OCI-M1 (cell line): Measurements from ENCODE around the gene AGPAT2.

ENCODE experiments used
- DNase-seq: peaks from one replicate; lab custom pipeline; 2025; lab: John Stamatoyannopoulos, UW

Gene AGPAT2

DNA sequence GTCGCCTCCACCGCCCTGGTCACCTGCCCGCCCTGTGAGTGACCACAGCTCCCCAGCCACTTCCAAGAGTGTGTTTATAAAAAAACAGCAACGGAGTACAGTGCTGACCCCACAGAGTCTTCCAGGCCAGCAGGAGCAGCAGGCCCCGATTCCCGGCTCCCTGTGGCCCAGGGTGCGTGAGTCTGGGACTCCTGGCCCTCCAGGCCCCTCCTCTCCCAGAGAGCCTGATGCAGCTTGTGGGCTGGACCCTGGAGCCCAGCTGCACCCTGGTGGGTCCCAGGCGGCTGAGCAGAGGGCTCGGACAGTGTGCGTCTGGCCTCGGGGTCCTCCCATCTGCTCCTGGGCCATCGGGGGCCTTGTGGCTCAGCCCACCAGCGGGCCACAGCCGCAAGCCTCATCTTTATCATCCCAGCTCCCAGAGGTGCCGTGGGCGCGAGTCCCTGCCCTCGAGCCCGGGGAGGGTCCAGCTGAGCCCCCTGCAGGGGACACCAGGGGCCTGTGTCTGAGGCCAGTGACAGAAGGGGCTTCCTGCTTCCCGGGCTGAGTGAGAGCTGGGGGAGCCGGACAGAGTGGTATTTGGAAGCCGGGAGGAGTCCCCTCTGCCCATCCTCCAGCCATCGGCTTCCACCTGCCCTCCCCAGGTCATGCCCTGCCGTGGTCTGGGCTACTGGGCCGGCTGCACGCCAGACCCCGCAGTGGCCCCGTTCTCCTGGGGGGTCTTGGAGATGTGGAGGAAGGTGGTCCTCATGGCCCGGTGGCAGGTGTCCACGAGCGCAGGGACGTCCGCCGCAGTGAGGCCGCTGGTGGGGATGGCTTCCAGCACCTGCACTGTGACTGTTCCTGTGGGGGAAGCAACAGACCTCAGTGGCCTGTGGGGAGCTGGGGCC lies 13.9 kb downstream of the AGPAT2 start:
- no peak for DNase-seq

DNA sequence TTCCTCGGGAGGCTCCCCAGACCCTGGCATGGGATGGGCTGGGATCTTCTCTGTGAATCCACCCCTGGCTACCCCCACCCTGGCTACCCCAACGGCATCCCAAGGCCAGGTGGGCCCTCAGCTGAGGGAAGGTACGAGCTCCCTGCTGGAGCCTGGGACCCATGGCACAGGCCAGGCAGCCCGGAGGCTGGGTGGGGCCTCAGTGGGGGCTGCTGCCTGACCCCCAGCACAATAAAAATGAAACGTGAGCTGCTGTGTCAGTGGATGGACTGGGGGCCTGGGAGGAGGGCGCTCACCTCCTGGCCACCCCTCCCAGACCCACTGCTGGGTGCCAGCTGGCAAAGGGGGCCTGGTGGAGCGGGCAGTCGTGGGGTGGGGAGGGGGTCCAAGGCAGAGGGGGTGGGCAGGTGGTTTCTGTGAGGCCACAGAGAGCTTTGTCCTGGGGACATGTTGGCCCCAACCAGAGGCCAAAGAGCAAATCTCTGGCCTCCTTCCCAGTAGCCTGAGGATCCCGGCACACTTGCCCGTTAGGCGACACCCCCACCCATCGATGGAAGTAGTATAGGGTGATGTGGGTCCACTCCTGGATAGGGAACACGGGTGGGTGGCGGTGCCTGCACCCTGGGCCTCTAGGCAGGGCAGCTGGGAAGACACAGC lies 14.7 kb downstream of the AGPAT2 start:
- DNase-seq: no peak

DNA sequence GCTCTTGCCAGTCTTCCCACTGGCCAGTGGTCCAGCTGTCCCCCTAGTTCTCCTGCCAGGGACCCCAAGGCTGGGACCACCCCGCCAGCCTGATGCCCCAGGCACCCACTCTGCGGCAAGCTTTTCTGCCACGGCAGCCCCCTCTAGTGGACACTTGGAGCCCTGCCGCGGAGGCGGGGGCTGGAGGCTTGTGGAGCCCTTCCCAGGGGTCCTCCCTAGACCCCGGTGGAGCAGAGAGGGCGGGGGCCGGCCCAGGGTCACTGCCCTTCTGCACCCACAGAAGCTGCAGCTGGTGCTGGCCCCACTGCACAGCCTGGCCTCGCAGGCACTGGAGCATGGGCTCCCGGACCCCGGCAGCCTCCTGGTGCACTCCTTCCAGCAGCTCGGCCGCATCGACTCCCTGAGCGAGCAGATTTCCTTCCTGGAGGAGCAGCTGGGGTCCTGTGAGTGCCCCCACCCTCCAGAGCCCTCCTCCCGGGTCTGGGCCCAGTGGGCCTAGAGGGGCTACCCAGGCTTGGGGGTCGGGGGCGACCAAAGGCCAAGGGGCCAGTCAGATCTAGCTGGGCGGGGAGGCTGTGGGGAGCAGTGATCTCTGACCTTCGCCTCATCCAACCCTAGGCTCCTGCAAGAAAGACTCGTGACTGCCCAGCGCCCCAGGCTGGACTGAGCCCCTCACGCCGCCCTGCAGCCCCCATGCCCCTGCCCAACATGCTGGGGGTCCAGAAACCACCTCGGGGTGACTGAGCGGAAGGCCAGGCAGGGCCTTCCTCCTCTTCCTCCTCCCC lies 15.4 kb downstream of the AGPAT2 start:
- peak; percentile 46 for DNase-seq

DNA sequence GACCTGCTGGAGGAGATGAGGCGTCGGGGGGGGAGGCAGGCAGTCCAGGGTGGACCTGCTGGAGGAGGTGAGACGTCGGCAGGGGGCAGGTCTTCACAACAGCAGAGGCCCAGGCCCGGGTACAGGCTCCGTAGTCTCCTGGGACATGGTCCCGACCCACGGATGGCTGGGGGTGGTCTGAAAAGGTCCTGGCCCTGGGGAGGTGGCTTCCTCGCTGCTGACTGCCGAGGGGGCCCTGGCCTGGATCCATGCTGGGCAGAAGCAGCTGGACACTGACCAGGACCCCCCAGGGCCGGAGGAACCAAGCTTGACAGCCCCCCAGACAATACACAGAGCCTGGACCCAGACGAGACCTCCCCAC lies 16.0 kb downstream of the AGPAT2 start:
- DNase-seq: no peak

DNA sequence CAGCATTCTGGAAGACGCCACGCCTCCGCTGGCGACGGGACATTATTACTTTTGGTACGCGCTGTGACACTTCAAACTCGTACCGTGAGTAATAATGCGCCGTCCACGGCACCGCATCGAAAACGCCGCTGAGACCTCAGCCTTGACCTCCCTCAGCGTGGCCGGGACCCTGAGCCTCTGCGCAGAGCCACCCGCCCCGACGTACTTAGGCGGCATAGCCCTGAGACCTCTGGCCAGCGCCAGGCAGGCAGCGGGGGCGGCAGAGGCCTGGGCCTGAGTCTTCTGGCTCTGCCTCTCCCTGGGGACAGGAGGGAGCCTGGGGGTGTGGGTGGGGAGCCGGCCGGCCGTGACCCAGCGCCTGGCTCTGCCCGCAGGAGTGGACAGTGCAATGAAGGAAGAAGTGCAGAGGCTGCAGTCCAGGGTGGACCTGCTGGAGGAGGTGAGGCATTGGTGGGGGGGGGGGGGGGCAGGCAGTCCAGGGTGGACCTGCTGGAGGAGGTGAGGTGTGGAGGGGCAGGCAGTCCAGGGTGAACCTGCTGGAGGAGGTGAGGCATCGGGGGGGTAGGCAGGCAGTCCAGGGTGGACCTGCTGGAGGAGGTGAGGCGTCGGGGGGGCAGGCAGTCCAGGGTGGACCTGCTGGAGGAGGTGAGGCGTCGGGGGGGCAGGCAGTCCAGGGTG lies 16.5 kb downstream of the AGPAT2 start:
- DNase-seq: no peak

DNA sequence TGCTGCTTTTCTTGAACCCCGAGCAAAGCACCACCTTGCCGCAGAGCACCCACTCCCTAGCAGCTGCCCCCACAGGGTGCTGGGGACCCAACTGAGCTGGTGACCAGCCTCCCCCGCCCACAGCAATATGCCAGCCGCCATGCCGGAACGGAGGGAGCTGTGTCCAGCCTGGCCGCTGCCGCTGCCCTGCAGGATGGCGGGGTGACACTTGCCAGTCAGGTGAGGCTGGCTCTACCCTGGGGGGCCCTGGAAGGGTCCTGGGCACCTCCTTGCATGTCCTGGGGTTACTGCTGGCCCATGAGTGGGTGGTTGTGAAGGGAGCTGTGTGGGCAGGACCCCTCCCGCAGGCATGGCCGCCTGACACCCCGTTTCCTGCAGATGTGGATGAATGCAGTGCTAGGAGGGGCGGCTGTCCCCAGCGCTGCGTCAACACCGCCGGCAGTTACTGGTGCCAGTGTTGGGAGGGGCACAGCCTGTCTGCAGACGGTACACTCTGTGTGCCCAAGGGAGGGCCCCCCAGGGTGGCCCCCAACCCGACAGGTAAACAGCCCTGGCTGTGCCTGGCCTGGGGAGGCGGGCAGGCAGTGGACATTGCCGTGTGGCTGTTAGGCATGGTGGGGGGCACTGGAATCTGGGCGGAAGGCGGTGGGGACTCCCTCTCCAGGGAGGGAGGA lies 17.3 kb downstream of the AGPAT2 start:
- DNase-seq: no peak

DNA sequence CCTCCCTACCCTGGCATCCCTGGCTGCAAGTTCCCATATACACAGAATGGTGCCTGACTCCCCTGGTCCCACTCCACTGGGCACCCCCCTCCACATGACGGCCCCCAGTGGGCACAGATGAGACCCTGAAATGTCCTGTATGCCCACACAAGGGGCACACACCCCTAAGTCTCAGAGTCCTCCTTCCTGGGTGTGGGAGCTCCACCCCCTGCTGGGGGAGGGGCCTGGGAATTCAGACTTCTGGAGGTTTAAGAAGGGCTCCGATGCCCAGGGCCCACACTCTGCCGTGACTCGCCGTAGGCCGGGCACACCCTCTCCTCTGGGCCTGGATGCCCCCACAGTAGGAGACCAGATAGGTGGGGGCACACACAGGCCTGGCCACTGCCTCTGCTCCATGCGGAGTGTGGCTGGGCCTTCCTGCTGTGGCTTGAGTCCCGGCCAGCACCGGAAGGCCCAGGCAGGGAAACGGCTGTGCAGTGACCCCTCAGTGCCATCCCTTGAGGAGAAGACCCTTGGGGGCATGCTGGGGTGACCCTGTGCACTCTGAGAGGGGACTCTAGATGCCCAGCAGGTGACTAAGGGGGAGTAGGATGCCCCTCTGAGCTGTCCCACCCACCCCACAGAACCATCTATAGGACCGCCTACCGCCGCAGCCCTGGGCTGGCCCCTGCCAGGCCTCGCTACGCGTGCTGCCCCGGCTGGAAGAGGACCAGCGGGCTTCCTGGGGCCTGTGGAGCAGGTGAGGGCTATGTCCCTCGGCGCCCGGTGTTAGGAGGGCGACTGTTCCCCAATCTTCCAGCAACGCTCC lies 18.1 kb downstream of the AGPAT2 start:
- no peak for DNase-seq

DNA sequence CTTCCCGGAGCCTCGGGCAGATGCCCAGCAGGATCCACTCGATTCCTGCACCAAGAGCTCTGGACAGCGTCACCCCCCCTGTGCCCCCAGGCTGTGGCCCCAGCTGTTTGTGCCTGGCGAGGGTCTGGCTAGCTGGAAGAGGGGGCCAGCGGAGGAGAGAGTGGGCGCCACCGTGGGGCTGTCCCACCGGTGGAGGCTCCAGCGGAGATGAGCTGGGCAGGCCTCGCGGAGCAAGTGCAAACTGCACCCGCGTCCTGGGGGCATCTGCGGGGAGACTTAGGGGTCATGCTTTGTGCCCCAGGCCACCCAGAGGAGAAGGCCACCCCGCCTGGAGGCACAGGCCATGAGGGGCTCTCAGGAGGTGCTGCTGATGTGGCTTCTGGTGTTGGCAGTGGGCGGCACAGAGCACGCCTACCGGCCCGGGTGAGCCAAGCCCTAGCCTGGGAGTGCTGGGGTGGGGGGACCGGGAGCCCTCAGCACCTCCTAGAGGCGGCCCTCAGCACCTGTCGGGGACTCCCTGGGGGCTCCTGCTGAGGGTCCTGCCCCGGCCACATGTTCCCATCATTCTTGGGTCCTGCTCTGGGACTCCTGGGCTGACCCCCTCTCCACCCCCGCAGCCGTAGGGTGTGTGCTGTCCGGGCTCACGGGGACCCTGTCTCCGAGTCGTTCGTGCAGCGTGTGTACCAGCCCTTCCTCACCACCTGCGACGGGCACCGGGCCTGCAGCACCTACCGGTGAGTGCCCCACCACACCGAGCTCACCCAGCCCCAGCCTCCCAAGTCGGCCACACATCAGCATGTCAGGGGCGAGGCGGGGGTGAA lies 19.1 kb downstream of the AGPAT2 start:
- no peak for DNase-seq

DNA sequence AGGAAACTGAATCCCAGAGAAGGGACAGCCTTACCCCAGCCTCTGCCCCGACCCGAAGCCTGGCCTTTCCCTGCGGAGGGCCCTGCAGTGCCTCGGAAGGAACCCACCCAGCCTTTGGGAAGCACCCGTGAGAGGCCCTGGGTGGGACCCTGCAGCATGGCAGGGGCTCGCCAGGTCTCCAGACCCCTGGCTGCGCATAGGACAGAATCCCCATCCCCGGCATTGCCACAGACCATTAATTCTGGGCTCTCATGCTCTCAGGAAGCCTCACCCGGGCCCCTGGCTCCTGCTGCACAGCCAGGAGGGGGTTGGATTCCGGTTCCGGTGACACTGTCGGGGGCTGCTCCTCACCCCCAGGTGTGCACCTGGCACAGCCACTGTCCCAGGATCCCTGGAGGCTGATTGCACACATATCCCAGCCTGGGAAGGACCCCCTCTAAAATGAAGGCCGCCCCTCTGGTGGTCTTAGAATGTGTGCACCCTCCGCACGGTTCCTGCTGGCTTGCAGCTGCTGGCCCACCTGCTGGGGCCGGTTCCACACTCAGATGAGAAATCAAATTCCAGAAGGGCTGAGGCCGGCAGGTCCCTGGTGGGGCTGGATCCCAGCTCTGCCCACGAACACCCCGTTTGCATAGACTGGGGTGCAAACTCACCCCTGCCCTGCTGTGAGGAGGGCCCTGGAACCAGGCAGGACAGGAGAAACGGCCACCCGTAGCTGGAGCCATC lies 19.9 kb downstream of the AGPAT2 start:
- DNase-seq: no peak

DNA sequence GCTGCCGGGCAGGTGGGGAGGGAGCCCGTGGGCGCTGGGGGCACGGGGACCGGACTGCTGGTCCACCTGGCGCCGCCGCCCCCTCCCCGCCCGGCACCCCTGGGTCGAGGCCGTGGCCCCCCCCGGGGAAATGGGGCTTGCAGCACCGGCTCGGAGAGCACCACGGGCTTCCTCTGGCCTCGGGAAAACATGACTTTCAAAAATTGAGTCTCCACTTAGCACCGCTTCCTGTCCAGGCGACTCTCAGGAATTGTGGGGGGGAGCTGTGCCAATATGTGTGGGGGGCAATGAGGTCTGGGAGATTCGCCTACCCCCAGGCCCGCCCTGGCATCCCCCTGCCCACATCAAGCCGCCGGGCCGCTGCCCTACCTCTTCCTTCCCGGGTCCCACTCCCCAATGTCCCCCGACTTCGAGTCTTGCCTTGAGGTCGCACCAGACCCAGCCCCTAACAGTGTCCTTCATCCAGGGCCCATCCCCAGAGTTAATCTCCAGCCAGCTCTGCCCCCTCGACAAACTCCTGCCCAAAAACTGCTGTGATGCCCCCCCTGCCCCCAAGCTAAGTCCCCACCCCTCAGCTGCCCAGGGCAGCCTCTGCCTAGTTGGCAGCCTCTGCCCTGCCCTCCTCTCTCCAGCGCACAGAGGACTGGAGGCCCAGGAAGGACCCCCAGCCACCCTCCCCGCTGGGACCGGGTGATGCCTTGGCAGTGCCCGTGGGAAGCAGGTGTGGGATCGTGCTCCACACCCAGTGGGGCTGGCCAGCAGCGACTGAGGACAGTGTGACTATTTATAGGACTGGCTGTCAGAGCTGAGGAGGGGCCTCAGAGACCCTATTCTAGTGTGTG lies 20.7 kb downstream of the AGPAT2 start:
- DNase-seq: no peak

DNA sequence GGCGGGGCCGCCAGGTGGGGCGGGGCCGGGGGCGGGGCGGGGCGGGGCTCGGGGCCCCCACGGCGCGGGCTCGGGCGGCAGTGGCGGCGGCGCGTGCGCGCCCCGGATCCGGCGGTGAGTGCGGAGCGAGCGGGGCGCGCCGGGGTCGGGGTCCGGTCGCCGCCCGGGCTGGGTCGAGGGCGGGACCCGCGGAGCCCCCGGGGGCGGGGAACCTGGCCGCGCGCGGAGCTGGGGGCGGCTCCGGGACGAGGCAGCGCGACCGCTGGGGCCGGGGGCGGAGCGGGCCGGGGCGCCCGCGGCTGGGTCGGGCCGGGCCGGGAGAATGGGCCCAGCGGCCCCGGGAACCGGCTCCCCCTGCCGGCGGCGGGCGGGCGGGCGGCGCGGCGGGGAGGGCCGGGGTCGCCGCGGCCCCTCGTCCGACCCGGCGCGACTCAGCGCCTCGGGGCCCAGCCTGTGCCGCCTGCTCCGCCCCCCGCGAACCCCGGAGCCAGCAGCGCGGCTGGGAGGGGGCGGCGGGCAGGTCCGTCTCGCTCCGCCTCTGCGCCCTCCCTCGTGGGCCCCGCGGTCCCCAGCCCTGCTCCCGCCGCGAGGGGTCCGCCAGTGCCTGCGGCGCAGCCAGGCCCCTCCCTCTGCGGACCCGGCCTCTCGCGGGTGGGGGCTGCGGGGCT lies 21.4 kb downstream of the AGPAT2 start:
- no peak for DNase-seq

DNA sequence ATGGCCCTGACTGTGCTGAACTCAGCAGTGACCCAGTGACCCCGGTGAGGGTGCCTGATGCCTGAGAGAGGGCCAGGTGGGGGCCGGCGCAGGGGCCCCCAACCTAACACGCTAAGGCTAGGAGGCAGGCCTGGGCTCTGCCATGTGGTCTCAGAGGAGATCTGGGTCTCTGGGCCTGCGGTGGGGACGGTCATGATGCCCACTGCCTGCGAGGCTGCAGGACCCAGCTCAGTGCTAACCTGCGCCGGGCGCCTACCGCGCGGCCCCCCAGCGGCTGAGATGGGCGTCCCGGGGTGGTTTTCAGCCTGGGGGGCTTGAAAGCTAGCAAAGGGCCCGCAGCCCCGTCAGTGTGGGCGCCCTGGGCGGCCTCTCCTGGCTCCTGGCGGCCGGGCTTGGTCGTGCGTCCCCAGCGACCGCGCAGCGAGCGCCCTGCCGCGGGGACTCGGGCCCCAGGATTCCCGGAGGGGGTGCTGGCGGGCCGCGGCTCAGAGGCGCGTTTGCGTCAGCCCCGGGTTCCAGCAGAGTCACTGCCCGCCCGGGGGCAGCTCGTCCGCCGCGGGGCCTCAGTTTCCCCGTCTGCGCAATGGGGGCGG lies 22.1 kb downstream of the AGPAT2 start:
- peak; percentile 47 for DNase-seq

DNA sequence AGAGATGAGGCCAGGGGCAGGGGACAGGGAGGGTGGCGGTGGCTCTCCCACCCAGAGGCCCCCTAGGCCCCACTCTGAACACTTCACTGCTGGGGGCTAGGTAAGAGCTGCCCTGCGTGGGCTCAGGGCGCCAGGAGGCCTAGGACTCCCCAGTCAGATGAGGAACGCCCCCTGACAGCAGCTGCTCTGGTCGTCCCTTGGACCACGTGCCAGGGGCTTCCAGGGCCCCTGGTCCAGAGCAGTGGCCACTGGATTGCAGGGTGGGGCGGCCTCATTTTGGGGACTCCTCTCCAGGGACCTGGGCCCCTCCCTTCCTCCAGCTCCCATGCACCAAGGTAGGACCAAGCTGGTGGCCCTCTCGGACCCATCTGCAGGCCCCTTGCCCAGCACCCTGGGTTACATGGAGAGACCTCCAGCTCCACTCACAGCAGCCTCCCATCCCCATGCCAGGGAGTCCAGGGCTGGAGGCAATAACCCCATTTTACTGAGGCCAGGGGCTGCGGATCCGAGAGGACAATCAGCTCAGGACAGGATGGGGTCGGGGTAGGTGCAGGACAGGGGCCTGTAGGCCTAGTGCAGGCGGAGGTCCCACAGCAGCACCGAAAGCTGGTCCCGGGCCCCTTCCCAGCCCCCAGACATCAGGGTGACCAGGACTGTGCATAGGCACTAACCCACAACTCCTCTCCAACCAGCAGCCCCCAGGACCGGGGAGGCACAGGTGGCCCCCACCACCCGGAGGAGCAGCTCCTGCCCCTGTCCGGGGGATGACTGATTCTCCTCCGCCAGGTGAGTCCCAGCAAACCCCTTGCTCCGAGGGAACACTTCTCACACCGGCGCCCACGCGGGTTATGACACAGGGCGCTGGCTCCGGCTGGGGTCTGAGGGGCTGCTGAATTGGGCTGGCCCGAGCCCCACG lies 23.0 kb downstream of the AGPAT2 start:
- no peak for DNase-seq

DNA sequence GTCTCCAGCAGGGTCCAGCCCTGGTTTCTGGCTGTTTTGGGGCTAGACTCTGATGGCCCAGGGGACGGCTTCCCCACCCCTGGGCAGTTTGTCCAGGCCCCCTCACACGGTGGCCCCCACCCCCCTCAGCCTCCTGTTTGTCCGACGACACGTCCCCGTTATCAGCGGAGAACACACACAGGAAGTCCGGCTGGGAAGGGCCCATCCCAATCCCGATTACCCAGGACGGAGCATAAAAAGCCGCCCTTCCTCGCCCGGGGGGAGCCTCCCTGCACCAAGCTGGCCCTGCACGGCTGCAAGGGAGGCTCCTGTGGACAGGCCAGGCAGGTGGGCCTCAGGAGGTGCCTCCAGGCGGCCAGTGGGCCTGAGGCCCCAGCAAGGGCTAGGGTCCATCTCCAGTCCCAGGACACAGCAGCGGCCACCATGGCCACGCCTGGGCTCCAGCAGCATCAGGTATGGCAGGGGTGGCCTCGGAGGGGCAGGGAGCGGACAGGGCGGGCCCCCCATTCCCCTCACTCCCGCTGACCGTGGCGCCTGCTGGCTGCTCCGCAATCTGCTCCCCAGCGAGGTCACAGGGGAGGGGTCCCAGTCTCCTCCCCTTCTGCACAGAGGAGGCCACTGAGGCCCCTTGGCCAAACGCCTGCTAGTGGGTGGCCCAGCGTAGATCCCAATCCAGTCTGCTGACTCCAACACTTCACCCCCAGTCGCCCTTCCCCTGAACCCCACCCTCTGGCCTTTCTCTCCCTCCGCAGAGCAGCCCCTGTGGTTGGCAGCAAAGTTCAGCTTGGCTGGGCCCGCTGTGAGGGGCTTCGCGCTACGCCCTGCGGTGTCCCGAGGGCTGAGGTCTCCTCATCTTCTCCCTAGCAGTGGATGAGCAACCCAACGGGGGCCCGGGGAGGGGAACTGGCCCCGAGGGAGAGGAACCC lies 24.3 kb downstream of the AGPAT2 start, which contains the start of gene EGFL7:
TSS of gene EGFL7 (plus strand) at position 261 of the 926 bp plus-strand sequence. CDS start 5,367 bp downstream, outside the sequence.
- peak; percentile 59 for DNase-seq

DNA sequence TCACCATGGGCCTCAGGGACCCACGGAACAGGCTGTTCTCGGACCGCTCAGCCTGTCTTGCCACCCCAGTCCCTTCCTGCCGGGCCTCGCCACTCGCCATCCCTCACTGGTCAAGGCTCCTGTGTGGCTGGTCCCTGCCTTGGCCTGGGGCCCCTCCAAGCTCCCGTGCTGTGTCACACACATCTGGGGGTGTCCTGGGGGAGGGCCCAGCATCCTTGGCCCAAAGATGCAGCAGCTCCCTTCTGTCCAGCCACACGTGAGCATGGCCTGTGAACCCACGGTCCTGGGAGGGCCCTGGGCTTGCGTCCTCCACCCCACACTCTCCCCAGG lies 25.0 kb downstream of the AGPAT2 start:
- no peak for DNase-seq
